ENCODE results near the gene MYOZ3. TPM values are rescaled to one million over a fixed set of nuclear protein-coding genes. Genes with fewer than 3 reads are reported as not detected.

MYOZ3 gene
- total RNA-seq, 4 donors from 2014 or later = 0.10 TPM; not detected in 3

- 91 to 94% methylated on average over 3 of the region's 3 CpGs for WGBS, 2 donors
- H3K4me3 ChIP-seq (ENCODE audit: low read depth, poor library complexity, severe bottlenecking) = no peak overlapping the region
- DNase-seq (ENCODE audit: low spot score in 2 of 2) = no peak
- TF ChIP-seq POLR2A (IDR thresholded peaks at IDR 0.05) = no peak
- no peak for TF ChIP-seq CTCF (IDR thresholded peaks at IDR 0.05)
- intact Hi-C loops (cut with DNase I; ENCODE audit: low total_unique reads) = no loop called here
These were observed 21.7 kb upstream of the MYOZ3 start for GRCh38 chr5:150639377-150639692.

GRCh38 chr5:150639751-150640150 is 21.3 kb upstream of the MYOZ3 start:
- no peak for DNase-seq (ENCODE audit: low spot score in 2 of 2)
- 54 to 62% methylated on average over 5 of the region's 5 CpGs for WGBS, 2 donors
- intact Hi-C loops (cut with DNase I; ENCODE audit: low total_unique reads) = no loop called here
- TF ChIP-seq POLR2A (IDR thresholded peaks at IDR 0.05) = no peak
- TF ChIP-seq CTCF (IDR thresholded peaks at IDR 0.05) = no peak
- H3K4me3 ChIP-seq (ENCODE audit: low read depth, poor library complexity, severe bottlenecking) = no peak overlapping the region

- WGBS, 2 donors = 13% methylated on average over 14 of the region's 14 CpGs
- H3K4me3 ChIP-seq (ENCODE audit: low read depth, poor library complexity, severe bottlenecking) = no peak within 1 kb of the TSS
- intact Hi-C loops (cut with DNase I; ENCODE audit: low total_unique reads) = no loop called here
- TF ChIP-seq CTCF (IDR thresholded peaks at IDR 0.05) (no peak), POLR2A (IDR thresholded peaks at IDR 0.05) (no peak)
- DNase-seq (ENCODE audit: low spot score in 2 of 2) = peak; percentile 74 to 93
These were observed 20.6 kb upstream of the MYOZ3 start, which contains the start of gene SYNPO for GRCh38 chr5:150640311-150641005. Gene SYNPO (plus strand): TSS chr5:150640660. CDS start chr5:150648276, 7,616 bp downstream.

- intact Hi-C loops (cut with DNase I; ENCODE audit: low total_unique reads) = no loop called here
- WGBS, 2 donors = 56 to 63% methylated on average over 9 of the region's 9 CpGs
- no peak for DNase-seq (ENCODE audit: low spot score in 2 of 2)
- H3K4me3 ChIP-seq (ENCODE audit: low read depth, poor library complexity, severe bottlenecking) = no peak overlapping the region
- no peak for TF ChIP-seq POLR2A (IDR thresholded peaks at IDR 0.05)
- TF ChIP-seq CTCF (IDR thresholded peaks at IDR 0.05) = no peak
These were observed 20.0 kb upstream of the MYOZ3 start for GRCh38 chr5:150641006-150641570.

GRCh38 chr5:150641824-150642566 is 19.1 kb upstream of the MYOZ3 start:
- TF ChIP-seq CTCF (IDR thresholded peaks at IDR 0.05) (no peak), POLR2A (IDR thresholded peaks at IDR 0.05) (no peak)
- no peak for DNase-seq (ENCODE audit: low spot score in 2 of 2)
- intact Hi-C loops (cut with DNase I; ENCODE audit: low total_unique reads) = no loop called here
- 77 to 80% methylated on average over 5 of the region's 5 CpGs for WGBS, 2 donors
- H3K4me3 ChIP-seq (ENCODE audit: low read depth, poor library complexity, severe bottlenecking) = no peak overlapping the region

Data from lower leg skin (tissue), 4 donors.